SH-SY5Y (cell line): Measurements from ENCODE around the gene PLAC8L1.

Experiments used
- GATA2 ChIP-seq: IDR thresholded peaks from 2 replicates; pipeline ENCODE4 v1.6.1; 2011; ENCODE audit warnings: mild to moderate bottlenecking, low read depth, low read length
- GATA3 ChIP-seq: IDR thresholded peaks from 2 replicates; pipeline ENCODE4 v1.6.1; 2011; ENCODE audit warnings: low read depth, mild to moderate bottlenecking, low read length, moderate library complexity

DNA sequence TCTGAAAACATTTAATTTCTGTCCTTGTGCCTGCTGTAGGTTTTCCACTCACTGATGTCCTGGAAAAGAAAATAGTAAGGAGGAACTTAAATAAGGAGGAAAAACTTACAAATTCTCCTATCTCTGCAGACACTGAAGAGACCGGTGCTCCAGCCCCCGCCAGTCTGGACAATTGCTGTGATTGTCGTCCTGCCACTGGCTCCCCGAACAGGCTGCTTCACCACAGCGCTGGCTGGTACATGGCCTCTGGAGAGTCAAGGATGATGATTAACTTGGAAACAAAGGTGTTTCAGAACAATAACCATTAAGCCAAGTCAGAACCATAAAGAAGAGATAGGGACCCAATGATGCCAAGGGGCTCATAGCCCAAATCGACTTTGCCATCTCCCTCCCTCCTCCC, 7.3 kb downstream of the PLAC8L1 start:
- TF ChIP-seq GATA2 (no peak), GATA3 (no peak)
